ENCODE measurements around the gene NCR3LG1.

NCR3LG1 gene

GRCh38 chr11:17369684-17370243, 18.2 kb downstream of the NCR3LG1 start:
- in situ Hi-C loops (cut with MboI; ENCODE audit: low sequenced_read_pairs) = no loop called here

- in situ Hi-C loops (cut with MboI; ENCODE audit: low sequenced_read_pairs) = no loop called here
These were observed 20.0 kb downstream of the NCR3LG1 start for GRCh38 chr11:17371614-17372013.

GRCh38 chr11:17375547-17375946, 23.9 kb downstream of the NCR3LG1 start:
- in situ Hi-C loops (cut with MboI; ENCODE audit: low sequenced_read_pairs) = no loop called here

GRCh38 chr11:17376493-17376892, 24.9 kb downstream of the NCR3LG1 start:
- in situ Hi-C loops (cut with MboI; ENCODE audit: low sequenced_read_pairs) = no loop called here

GRCh38 chr11:17378655-17379054, 27.1 kb downstream of the NCR3LG1 start:
- in situ Hi-C loops (cut with MboI; ENCODE audit: low sequenced_read_pairs) = no loop called here

GRCh38 chr11:17379383-17380180, 28.0 kb downstream of the NCR3LG1 start:
- in situ Hi-C loops (cut with MboI; ENCODE audit: low sequenced_read_pairs) = no loop called here

- in situ Hi-C loops (cut with MboI; ENCODE audit: low sequenced_read_pairs) = no loop called here
These were observed 29.6 kb downstream of the NCR3LG1 start for GRCh38 chr11:17381156-17381555.

GRCh38 chr11:17382046-17382728, 30.6 kb downstream of the NCR3LG1 start:
- in situ Hi-C loops (cut with MboI; ENCODE audit: low sequenced_read_pairs) = no loop called here

GRCh38 chr11:17383461-17383860, 31.9 kb downstream of the NCR3LG1 start:
- in situ Hi-C loops (cut with MboI; ENCODE audit: low sequenced_read_pairs) = no loop called here

GRCh38 chr11:17384002-17384511, 32.5 kb downstream of the NCR3LG1 start:
- in situ Hi-C loops (cut with MboI; ENCODE audit: low sequenced_read_pairs) = no loop called here

GRCh38 chr11:17385492-17385891, 33.9 kb downstream of the NCR3LG1 start:
- in situ Hi-C loops (cut with MboI; ENCODE audit: low sequenced_read_pairs) = no loop called here

GRCh38 chr11:17385926-17386325, 34.3 kb downstream of the NCR3LG1 start:
- in situ Hi-C loops (cut with MboI; ENCODE audit: low sequenced_read_pairs) = no loop called here

- in situ Hi-C loops (cut with MboI; ENCODE audit: low sequenced_read_pairs) = no loop called here
These were observed 34.9 kb downstream of the NCR3LG1 start for GRCh38 chr11:17386331-17387084.

- in situ Hi-C loops (cut with MboI; ENCODE audit: low sequenced_read_pairs) = no loop called here
These were observed 35.7 kb downstream of the NCR3LG1 start for GRCh38 chr11:17387254-17387653.

GRCh38 chr11:17387811-17388210, 36.2 kb downstream of the NCR3LG1 start:
- in situ Hi-C loops (cut with MboI; ENCODE audit: low sequenced_read_pairs) = no loop called here

GRCh38 chr11:17388609-17389210, 37.1 kb downstream of the NCR3LG1 start, which contains the start of gene KCNJ11:
Gene KCNJ11, minus strand, starts transcription at chr11:17388659. Its CDS starts 568 bp downstream, at chr11:17388091.
- in situ Hi-C loops (cut with MboI; ENCODE audit: low sequenced_read_pairs) = no loop called here

GRCh38 chr11:17389211-17389956, 37.8 kb downstream of the NCR3LG1 start:
- in situ Hi-C loops (cut with MboI; ENCODE audit: low sequenced_read_pairs) = no loop called here

GRCh38 chr11:17389957-17390649, 38.5 kb downstream of the NCR3LG1 start:
- in situ Hi-C loops (cut with MboI; ENCODE audit: low sequenced_read_pairs) = loop anchor here (10.0 kb wide), 1 partner anchor 105 kb away; no protein-coding TSS in a partner anchor
